Activated T-helper 17 cell treated with anti-CD3 and anti-CD28 coated beads, Interleukin-2, amount 50 U/mL, for 72 hours (primary cell): ENCODE measurements around the gene VPS45. TPM values are rescaled to one million over a fixed set of nuclear protein-coding genes. Genes with fewer than 3 reads are reported as not detected.
"Not testable (repeated sequence)": the region's sequence is repeated elsewhere in the genome, so short reads cannot be mapped to it uniquely, and the experiment has no call there.

Experiments
- ATAC-seq: fragments of 150-1000 bp; cut with Tn5 transposase; replicated peaks from 2 replicates; pipeline ENCODE4 v1.10.0; 2021; ENCODE audit warnings: mild to moderate bottlenecking, moderate library complexity
- H3K27ac Mint-ChIP-seq: one replicate; pipeline ENCODE4 v1.8.0; 2022; ENCODE audit warnings: mixed read lengths
- H3K27me3 Mint-ChIP-seq: one replicate; pipeline ENCODE4 v1.8.0; 2022; ENCODE audit warnings: mixed read lengths
- H3K36me3 Mint-ChIP-seq: one replicate; pipeline ENCODE4 v1.8.0; 2022; ENCODE audit warnings: low read depth, mild to moderate bottlenecking, mixed read lengths
- H3K4me1 Mint-ChIP-seq: one replicate; pipeline ENCODE4 v1.8.0; 2022; ENCODE audit warnings: mixed read lengths
- H3K4me3 Mint-ChIP-seq: one replicate; pipeline ENCODE4 v1.8.0; 2022; ENCODE audit warnings: mild to moderate bottlenecking, mixed read lengths
- H3K9me3 Mint-ChIP-seq: one replicate; pipeline ENCODE4 v1.8.0; 2022; ENCODE audit warnings: mixed read lengths
- total RNA-seq, 2 donors: library from RNA; stranded (reverse); gene quantifications; one replicate each; pipeline ENCODE4 v1.2.3, GENCODE V29; 2022

VPS45 gene
- 10 to 100 TPM; 24.7 to 26.9 TPM for total RNA-seq

- no peaks in the 10 kb centered on the region for H3K27me3 Mint-ChIP-seq
- peaks cover 31% of the 10 kb centered on the region for H3K36me3 Mint-ChIP-seq
- H3K9me3 Mint-ChIP-seq, result no peaks in the 10 kb centered on the region
- H3K4me1 Mint-ChIP-seq, result peaks cover 24% of the 10 kb centered on the region
- peak within 1 kb of the TSS; percentile 96 for H3K27ac Mint-ChIP-seq
- peak; percentile 95 for ATAC-seq
- peak within 1 kb of the TSS; percentile 98 for H3K4me3 Mint-ChIP-seq
Measured at GRCh38 chr1:150067184-150068108, at the start of gene VPS45. VPS45 (plus strand) TSS chr1:150067776; CDS start chr1:150067858, 82 bp downstream.

GRCh38 chr1:150018165-150018564 lies 49.4 kb upstream of the VPS45 start:
- no peak for ATAC-seq
- Mint-ChIP-seq H3K27ac (no peak overlapping the region), H3K4me1 (no peaks in the 10 kb centered on the region), H3K9me3 (no peaks in the 10 kb centered on the region), H3K27me3 (no peaks in the 10 kb centered on the region), H3K4me3 (no peak overlapping the region), H3K36me3 (no peaks in the 10 kb centered on the region)

- no peaks in the 10 kb centered on the region for H3K9me3 Mint-ChIP-seq
- no peaks in the 10 kb centered on the region for H3K36me3 Mint-ChIP-seq
- H3K4me1 Mint-ChIP-seq, result no peaks in the 10 kb centered on the region
- no peaks in the 10 kb centered on the region for H3K27me3 Mint-ChIP-seq
- H3K27ac Mint-ChIP-seq, result no peak overlapping the region
- no peak overlapping the region for H3K4me3 Mint-ChIP-seq
- ATAC-seq, result no peak
Measured at GRCh38 chr1:150020711-150021110, 46.9 kb upstream of the VPS45 start.

GRCh38 chr1:150021191-150021694 lies 46.3 kb upstream of the VPS45 start:
- Mint-ChIP-seq H3K36me3 (no peaks in the 10 kb centered on the region), H3K27ac (no peak overlapping the region), H3K9me3 (no peaks in the 10 kb centered on the region), H3K4me1 (no peaks in the 10 kb centered on the region), H3K27me3 (no peaks in the 10 kb centered on the region), H3K4me3 (no peak overlapping the region)
- ATAC-seq, result no peak

- H3K9me3 Mint-ChIP-seq, result no peaks in the 10 kb centered on the region
- H3K27me3 Mint-ChIP-seq, result no peaks in the 10 kb centered on the region
- no peaks in the 10 kb centered on the region for H3K4me1 Mint-ChIP-seq
- no peak overlapping the region for H3K4me3 Mint-ChIP-seq
- no peak overlapping the region for H3K27ac Mint-ChIP-seq
- H3K36me3 Mint-ChIP-seq, result no peaks in the 10 kb centered on the region
- no peak for ATAC-seq
Measured at GRCh38 chr1:150022357-150022756, 45.2 kb upstream of the VPS45 start.

- Mint-ChIP-seq H3K4me1 (no peaks in the 10 kb centered on the region), H3K9me3 (no peaks in the 10 kb centered on the region), H3K4me3 (no peak overlapping the region), H3K27me3 (no peaks in the 10 kb centered on the region), H3K27ac (no peak overlapping the region), H3K36me3 (no peaks in the 10 kb centered on the region)
- ATAC-seq, result no peak
Measured at GRCh38 chr1:150024156-150024555, 43.4 kb upstream of the VPS45 start.

GRCh38 chr1:150028322-150028721 lies 39.3 kb upstream of the VPS45 start:
- ATAC-seq, result no peak
- no peaks in the 10 kb centered on the region for H3K9me3 Mint-ChIP-seq
- no peak overlapping the region for H3K27ac Mint-ChIP-seq
- no peaks in the 10 kb centered on the region for H3K27me3 Mint-ChIP-seq
- H3K4me1 Mint-ChIP-seq, result no peaks in the 10 kb centered on the region
- no peak overlapping the region for H3K4me3 Mint-ChIP-seq
- H3K36me3 Mint-ChIP-seq, result no peaks in the 10 kb centered on the region

- H3K4me3 Mint-ChIP-seq, result no peak overlapping the region
- H3K27me3 Mint-ChIP-seq, result no peaks in the 10 kb centered on the region
- no peaks in the 10 kb centered on the region for H3K4me1 Mint-ChIP-seq
- ATAC-seq, result no peak
- H3K9me3 Mint-ChIP-seq, result no peaks in the 10 kb centered on the region
- H3K36me3 Mint-ChIP-seq, result no peaks in the 10 kb centered on the region
- H3K27ac Mint-ChIP-seq, result no peak overlapping the region
Measured at GRCh38 chr1:150034336-150034735, 33.2 kb upstream of the VPS45 start.

- no peaks in the 10 kb centered on the region for H3K4me1 Mint-ChIP-seq
- H3K9me3 Mint-ChIP-seq, result no peaks in the 10 kb centered on the region
- no peaks in the 10 kb centered on the region for H3K36me3 Mint-ChIP-seq
- no peak overlapping the region for H3K27ac Mint-ChIP-seq
- ATAC-seq, result no peak
- H3K4me3 Mint-ChIP-seq, result no peak overlapping the region
- peaks cover 4% of the 10 kb centered on the region for H3K27me3 Mint-ChIP-seq
Measured at GRCh38 chr1:150049926-150050325, 17.6 kb upstream of the VPS45 start.

GRCh38 chr1:150051089-150051373 lies 16.5 kb upstream of the VPS45 start:
- ATAC-seq, result no peak
- Mint-ChIP-seq H3K4me1 (no peaks in the 10 kb centered on the region), H3K4me3 (no peak overlapping the region), H3K36me3 (no peaks in the 10 kb centered on the region), H3K27me3 (peaks cover 4% of the 10 kb centered on the region), H3K9me3 (no peaks in the 10 kb centered on the region), H3K27ac (no peak overlapping the region)

- ATAC-seq, H3K4me3 Mint-ChIP-seq, H3K27ac Mint-ChIP-seq, H3K27me3 Mint-ChIP-seq, H3K4me1 Mint-ChIP-seq, H3K36me3 Mint-ChIP-seq, H3K9me3 Mint-ChIP-seq: not testable (repeated sequence)
Measured at GRCh38 chr1:150051905-150052412, 15.6 kb upstream of the VPS45 start.

GRCh38 chr1:150053926-150054325 lies 13.7 kb upstream of the VPS45 start:
- H3K27me3 Mint-ChIP-seq, result no peaks in the 10 kb centered on the region
- no peak overlapping the region for H3K4me3 Mint-ChIP-seq

GRCh38 chr1:150055507-150055906 lies 12.1 kb upstream of the VPS45 start:
- not testable (repeated sequence) for H3K4me1 Mint-ChIP-seq, H3K4me3 Mint-ChIP-seq, ATAC-seq, H3K27me3 Mint-ChIP-seq, H3K27ac Mint-ChIP-seq, H3K36me3 Mint-ChIP-seq, H3K9me3 Mint-ChIP-seq

More at GRCh38 chr1:150053926-150054325, 13.7 kb upstream of the VPS45 start:
- no peaks in the 10 kb centered on the region for H3K36me3 Mint-ChIP-seq
- H3K9me3 Mint-ChIP-seq, result no peaks in the 10 kb centered on the region
- no peak for ATAC-seq
- H3K27ac Mint-ChIP-seq, result no peak overlapping the region
- H3K4me1 Mint-ChIP-seq, result no peaks in the 10 kb centered on the region

- Mint-ChIP-seq H3K27ac (no peak overlapping the region), H3K4me1 (no peaks in the 10 kb centered on the region), H3K36me3 (no peaks in the 10 kb centered on the region), H3K4me3 (no peak overlapping the region), H3K9me3 (no peaks in the 10 kb centered on the region), H3K27me3 (no peaks in the 10 kb centered on the region)
- ATAC-seq, result no peak
Measured at GRCh38 chr1:150056407-150056806, 11.2 kb upstream of the VPS45 start.

- H3K9me3 Mint-ChIP-seq, result no peaks in the 10 kb centered on the region
- H3K36me3 Mint-ChIP-seq, result no peaks in the 10 kb centered on the region
- no peak overlapping the region for H3K4me3 Mint-ChIP-seq
- H3K4me1 Mint-ChIP-seq, result no peaks in the 10 kb centered on the region
- no peak for ATAC-seq
- no peak overlapping the region for H3K27ac Mint-ChIP-seq
- no peaks in the 10 kb centered on the region for H3K27me3 Mint-ChIP-seq
Measured at GRCh38 chr1:150060260-150060659, 7.3 kb upstream of the VPS45 start.
